GOT3 (cell line): ENCODE results near the gene LCN2.
"Not testable (repeated sequence)": the region's sequence is repeated elsewhere in the genome, so short reads cannot be mapped to it uniquely, and the experiment has no call there.

Source experiments
- DNase-seq: peaks from one replicate; lab custom pipeline; 2025; ENCODE audit warnings: mixed read lengths; lab: John Stamatoyannopoulos, UW

The LCN2 gene

GRCh38 chr9:128168731-128169308, 19.6 kb downstream of the LCN2 start:
- no peak for DNase-seq

- no peak for DNase-seq
Observed at GRCh38 chr9:128169492-128169891, 20.2 kb downstream of the LCN2 start.

- DNase-seq = no peak
Observed at GRCh38 chr9:128169925-128170324, 20.7 kb downstream of the LCN2 start.

GRCh38 chr9:128174062-128174461, 24.8 kb downstream of the LCN2 start:
- DNase-seq = no peak

DNA sequence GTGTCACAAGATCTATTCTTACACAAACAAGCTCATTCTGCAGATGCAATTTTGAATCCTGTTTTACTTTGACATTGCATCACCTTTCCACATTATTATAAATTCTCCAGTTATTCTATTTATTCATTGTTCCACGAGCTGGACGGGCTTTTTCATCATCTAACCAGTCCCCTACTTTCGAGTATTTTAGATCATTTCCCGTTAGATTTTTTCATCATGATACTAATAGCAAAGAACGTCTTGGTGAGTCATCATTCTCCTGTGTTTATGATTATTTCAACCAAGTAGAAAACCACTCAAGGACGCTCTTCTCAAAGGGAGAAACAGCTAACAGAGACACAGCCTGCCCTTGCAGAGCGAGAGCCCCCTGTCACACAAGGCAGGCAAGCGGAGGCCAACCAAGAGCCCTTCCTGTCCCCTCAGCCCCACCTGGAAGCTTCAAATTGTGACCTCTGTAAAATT, 25.9 kb downstream of the LCN2 start:
- no peak for DNase-seq

- DNase-seq = no peak
Observed at GRCh38 chr9:128175726-128176125, 26.5 kb downstream of the LCN2 start.

GRCh38 chr9:128178806-128179431, 29.7 kb downstream of the LCN2 start:
- DNase-seq = no peak

- DNase-seq = no peak
Observed at GRCh38 chr9:128180001-128180400, 30.7 kb downstream of the LCN2 start.

DNA sequence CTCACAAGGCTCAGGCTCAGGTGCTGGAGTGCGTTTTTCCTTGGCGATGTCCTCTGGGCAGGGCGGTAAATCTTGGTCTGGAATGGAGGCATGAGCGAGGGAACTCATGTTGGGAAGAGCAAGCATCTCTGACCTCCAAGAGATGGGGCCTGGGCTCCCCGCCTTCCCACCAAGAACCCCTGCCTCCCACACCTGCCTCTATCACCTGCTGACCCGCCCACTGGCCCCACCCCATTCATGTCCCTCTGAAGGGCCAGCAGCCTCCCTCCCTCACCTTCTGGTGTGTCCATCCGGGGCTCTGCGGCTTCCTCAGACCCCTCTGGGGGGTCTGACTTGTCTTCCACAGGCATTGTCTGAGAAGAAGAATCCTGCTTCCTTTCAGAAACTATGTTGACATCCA, 31.2 kb downstream of the LCN2 start:
- DNase-seq = no peak

GRCh38 chr9:128181480-128181879, 32.2 kb downstream of the LCN2 start:
- not testable (repeated sequence) for DNase-seq

DNA sequence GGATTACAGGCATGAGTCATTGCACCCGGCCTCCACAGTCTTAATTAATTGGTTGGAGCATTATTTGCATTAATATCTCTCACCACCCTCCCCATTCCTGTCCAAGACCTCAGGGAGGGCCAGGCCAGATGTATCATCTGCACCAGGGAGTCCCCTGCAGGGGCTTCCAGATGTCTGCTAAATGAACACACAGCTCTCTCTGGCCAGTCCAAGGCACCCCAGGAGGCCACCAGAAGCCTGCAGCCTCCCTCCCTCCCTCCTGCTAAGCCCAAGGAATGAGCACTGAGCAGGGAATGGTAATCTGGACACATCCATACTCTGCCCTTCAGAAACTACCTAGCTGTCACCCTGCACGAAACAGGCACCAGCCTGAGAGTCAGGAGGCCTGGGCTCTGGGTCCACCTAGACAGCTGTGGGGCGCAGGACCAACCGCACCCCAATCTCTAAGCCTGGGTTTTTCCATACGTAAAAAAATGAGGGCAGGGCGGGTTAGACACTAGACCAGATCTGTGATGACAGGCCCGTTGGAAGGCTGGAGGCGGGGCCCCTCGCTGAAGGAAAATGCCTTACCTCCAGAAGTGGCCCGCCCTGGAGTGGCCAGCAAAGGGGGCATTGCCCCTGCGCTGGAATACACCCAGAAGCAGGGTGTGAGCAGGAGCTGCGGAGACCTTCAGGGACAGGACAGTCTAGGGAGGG, 33.8 kb downstream of the LCN2 start:
- DNase-seq = no peak

GRCh38 chr9:128185979-128186965, 37.0 kb downstream of the LCN2 start:
- DNase-seq = no peak

GRCh38 chr9:128187361-128187760, 38.1 kb downstream of the LCN2 start:
- DNase-seq = no peak

GRCh38 chr9:128188209-128188608, 39.0 kb downstream of the LCN2 start:
- DNase-seq = no peak

GRCh38 chr9:128190013-128190412, 40.8 kb downstream of the LCN2 start:
- DNase-seq = no peak

- no peak for DNase-seq
Observed at GRCh38 chr9:128190516-128191405, 41.5 kb downstream of the LCN2 start.

GRCh38 chr9:128191406-128192046, 42.3 kb downstream of the LCN2 start, which contains the start of gene CIZ1:
Gene CIZ1, minus strand, starts transcription at chr9:128191572. Its CDS starts 715 bp downstream, at chr9:128190857.
- no peak for DNase-seq

DNA sequence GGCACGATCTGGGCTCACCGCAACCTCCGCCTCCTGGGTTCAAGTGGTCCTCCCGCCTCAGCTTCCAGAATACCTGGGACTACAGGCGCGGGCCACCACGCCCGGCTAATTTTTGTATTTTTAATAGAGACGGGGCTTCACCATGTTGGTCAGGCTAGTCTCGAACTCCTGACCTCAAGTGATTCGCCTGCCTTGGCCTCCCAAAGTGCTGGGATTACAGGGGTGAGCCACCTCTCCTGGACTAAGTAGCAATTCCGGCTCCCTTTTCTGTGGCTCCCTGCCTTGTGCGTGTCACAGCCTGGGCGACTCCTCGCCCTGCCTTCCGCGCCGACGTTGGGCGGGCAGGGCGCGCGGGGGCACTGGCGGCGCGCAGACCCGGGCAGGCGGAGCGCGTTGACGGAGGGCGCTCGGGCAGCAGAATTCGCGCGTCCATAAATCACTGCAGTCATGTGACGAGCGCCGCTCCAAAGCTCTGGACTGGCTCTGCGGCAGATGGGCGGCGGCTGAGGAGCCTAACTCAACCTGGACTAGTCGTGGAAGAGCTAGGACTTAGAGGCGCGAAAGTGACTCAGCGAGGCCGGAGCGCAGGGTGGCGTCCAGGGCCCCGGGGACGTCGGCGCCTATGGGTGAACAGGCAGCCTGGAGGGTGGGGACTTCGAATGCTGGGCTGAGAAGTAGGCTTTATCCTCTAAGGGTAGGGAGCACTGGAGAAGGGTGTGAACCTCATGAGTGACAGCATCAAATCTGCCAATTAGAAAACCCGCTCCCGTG, 43.5 kb downstream of the LCN2 start:
- DNase-seq = no peak

DNA sequence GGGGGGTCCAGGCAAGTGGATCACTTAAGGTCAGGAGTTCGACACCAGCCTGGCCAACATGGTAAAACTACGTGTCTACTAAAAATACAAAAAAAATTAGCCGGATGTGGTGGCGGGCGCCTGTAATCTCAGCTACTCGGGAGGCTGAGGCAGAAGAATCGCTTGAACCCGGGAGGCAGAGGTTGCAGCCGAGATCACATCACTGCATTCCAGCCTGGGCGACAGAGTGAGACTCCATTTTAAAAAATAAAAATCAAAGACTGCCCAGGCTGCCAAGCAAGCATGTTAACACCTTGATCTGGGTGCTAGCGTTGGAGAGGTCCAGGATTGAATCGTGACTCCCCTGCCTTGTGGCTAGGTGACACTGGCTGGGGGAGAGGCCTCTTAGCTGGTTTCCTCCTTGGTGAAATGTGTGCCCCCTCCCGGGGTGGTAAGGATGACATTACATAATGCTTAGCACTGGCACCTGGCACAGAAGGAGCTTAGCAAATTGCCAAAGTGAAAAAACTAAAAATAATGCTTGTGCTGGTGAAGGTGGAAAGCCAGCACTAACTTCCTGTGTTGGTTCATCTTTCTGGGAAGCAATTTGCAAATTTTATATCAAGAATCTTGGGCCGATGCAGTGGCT, 44.3 kb downstream of the LCN2 start:
- DNase-seq = no peak
